HL-60 (cell line): ENCODE results near the gene ST3GAL4.

ENCODE experiments used
- DNase-seq, 2 experiments: peaks; one replicate each; pipeline ENCODE4 v3.0.0-alpha.2; 2010 to 2020; ENCODE audit warnings: low read depth in 1 of 2, low spot score in 1 of 2
- H3K27ac ChIP-seq: fragments of 250-450 bp; sonication (Bioruptor Pico); replicated peaks from 2 replicates; pipeline ENCODE4 v1.5.1; 2020; ENCODE audit warnings: mild to moderate bottlenecking, moderate library complexity
- H3K27me3 ChIP-seq: fragments of 250-450 bp; sonication (Bioruptor Pico); 2 replicates; pipeline ENCODE4 v1.5.1; 2021; ENCODE audit warnings: mild to moderate bottlenecking, moderate library complexity; ENCODE audit not compliant: insufficient read depth, poor library complexity, severe bottlenecking
- H3K4me3 ChIP-seq: replicated peaks from 2 replicates; pipeline ENCODE4 v1.5.1; 2011; ENCODE audit warnings: mild to moderate bottlenecking, control low read depth, low read length; ENCODE audit not compliant: insufficient read depth
- GABPA ChIP-seq: IDR thresholded peaks from 2 replicates; pipeline ENCODE4 v1.6.1; 2012; ENCODE audit warnings: low read depth
- POLR2AphosphoS5 ChIP-seq: IDR thresholded peaks from 2 replicates; pipeline ENCODE4 v1.6.1; 2012; ENCODE audit warnings: low read depth
- REST ChIP-seq: IDR thresholded peaks from 2 replicates; pipeline ENCODE4 v1.6.1; 2012; ENCODE audit warnings: low read depth; ENCODE audit not compliant: insufficient replicate concordance
- SPI1 ChIP-seq: IDR thresholded peaks from 2 replicates; pipeline ENCODE4 v1.6.1; 2012; ENCODE audit warnings: low read depth, mild to moderate bottlenecking, borderline replicate concordance
- TF ChIP-seq, protein P1 (sequence below): IDR thresholded peaks from one replicate; pipeline ENCODE4 v1.5.1; 2011; ENCODE audit warnings: low read length, control low read depth, inconsistent platforms; ENCODE audit not compliant: insufficient read depth

Gene ST3GAL4

GRCh38 chr11:126436209-126436755 is 80.8 kb downstream of the ST3GAL4 start:
- no peak for TF ChIP-seq SPI1
- TF ChIP-seq REST = no peak
- TF ChIP-seq, protein P1, sequence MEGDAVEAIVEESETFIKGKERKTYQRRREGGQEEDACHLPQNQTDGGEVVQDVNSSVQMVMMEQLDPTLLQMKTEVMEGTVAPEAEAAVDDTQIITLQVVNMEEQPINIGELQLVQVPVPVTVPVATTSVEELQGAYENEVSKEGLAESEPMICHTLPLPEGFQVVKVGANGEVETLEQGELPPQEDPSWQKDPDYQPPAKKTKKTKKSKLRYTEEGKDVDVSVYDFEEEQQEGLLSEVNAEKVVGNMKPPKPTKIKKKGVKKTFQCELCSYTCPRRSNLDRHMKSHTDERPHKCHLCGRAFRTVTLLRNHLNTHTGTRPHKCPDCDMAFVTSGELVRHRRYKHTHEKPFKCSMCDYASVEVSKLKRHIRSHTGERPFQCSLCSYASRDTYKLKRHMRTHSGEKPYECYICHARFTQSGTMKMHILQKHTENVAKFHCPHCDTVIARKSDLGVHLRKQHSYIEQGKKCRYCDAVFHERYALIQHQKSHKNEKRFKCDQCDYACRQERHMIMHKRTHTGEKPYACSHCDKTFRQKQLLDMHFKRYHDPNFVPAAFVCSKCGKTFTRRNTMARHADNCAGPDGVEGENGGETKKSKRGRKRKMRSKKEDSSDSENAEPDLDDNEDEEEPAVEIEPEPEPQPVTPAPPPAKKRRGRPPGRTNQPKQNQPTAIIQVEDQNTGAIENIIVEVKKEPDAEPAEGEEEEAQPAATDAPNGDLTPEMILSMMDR = no peak
- no peak for TF ChIP-seq GABPA
- TF ChIP-seq POLR2AphosphoS5 = no peak
- Histone ChIP-seq H3K27me3 (no peaks in the 10 kb centered on the region), H3K4me3 (no peak overlapping the region), H3K27ac (no peak overlapping the region)
- no peak for DNase-seq

GRCh38 chr11:126437731-126438130 is 82.2 kb downstream of the ST3GAL4 start:
- TF ChIP-seq GABPA (no peak), POLR2AphosphoS5 (no peak), REST (no peak)
- DNase-seq = no peak
- no peak overlapping the region for H3K27ac ChIP-seq

GRCh38 chr11:126438272-126438671 is 82.8 kb downstream of the ST3GAL4 start:
- TF ChIP-seq POLR2AphosphoS5 (no peak), GABPA (no peak), SPI1 (no peak), REST (no peak)
- TF ChIP-seq, protein P1 = no peak

More at GRCh38 chr11:126437731-126438130, 82.2 kb downstream of the ST3GAL4 start:
- Histone ChIP-seq H3K27me3 (no peaks in the 10 kb centered on the region), H3K4me3 (no peak overlapping the region)

More at GRCh38 chr11:126438272-126438671, 82.8 kb downstream of the ST3GAL4 start:
- H3K27ac ChIP-seq = no peak overlapping the region
- no peak for DNase-seq
- no peaks in the 10 kb centered on the region for H3K27me3 ChIP-seq
- no peak overlapping the region for H3K4me3 ChIP-seq
